Measurements from ENCODE around the gene DCLK1.

The DCLK1 gene

DNA sequence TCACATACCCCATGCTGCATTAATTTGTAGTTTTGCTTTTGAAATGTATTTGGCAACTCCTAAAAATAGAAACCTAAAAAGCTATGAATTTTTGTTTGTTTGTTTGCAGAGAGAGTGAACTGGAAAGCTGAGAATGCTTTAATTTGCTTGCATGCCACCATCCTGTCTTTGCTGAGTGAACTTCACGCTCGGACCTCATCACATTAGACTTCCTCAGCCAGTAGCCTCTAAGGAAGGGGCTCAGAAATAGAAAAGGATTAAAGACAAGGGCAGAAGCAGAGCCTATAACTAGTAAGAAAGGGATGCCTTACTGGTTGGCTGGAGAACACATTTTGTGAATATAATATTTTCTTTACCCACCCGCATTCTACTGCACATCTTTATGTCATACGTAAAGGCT is 275.1 kb downstream of the DCLK1 start:
- no peak for DNase-seq

DNA sequence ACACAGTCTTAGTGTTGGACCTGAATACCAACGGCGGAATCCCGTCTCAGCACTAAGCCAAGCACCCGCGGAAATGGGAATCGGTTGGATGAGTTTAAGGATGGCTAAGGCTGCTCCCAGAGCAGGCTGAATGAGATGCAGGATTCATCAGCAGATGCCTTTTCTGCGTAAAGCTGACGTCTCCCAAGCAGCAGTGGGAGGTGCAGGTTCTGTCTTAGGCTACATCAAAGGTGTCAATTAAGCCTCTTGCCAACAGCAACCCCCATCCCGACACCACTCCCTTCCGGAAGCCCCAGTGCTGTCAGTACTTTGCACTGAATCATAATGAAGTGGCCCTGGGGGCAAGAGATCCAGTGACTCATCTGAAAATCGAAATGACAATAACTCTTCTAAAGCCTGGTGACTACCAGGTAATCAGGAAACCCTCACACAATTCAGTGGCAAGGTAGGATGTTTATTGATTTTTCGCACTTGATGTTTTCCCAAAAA is 275.6 kb downstream of the DCLK1 start:
- no peak for DNase-seq

DNA sequence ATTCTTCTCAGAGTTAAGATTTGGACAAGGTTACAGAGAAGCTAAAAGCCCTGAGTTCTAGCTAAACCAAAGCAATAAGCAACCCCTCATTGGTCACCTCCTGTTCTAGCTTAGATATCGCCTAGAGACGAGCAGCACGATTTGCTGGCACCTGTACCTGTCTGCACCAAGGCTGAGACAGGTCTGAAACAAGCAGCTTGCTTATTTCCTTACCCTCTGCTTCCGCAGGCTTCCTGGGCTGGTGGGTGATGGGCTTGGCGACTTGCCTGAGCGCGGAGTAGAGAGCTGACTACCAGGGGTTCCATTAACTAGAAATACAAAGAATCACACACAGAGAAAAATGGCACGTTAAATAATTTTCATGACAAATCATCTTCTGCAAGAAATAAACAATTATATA is 276.9 kb downstream of the DCLK1 start:
- DNase-seq = no peak

DNA sequence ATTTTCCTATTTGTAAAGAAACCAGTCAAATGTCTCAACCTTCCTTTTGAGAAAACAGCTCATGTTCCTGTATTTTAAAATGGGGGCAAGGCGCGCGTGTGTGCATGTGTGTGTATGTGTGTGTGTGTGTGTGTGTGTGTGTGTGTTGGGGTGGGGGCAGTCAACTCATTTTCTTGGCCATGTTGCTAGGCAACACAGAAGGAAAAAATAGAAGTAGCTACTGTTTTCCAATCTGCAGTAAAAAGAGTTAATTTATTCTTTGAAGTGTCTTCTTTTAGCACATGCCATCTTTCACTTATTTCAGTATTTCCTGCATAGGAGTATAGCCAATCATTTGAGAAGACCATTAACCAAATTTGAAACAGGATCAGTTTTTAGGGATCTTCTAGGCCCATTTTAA is 279.3 kb downstream of the DCLK1 start:
- no peak for DNase-seq

DNA sequence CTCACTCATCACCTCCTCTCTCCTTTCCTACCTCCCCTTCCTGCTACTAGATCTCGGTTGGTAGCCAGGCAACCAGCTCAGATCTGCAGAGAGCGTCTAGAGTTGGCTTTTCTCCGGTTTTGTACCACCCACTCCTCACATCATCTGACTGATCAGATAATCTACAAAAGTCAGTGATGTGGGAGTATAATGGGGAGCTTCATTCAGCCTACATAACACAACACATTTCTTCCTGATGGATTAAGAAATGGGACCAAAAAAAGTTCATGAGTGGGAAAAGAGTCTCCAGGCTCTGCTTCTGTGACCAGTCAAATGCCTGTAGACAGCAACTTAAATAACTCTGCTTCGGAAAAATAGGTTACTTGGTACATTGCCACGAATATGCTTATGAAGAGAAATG is 279.8 kb downstream of the DCLK1 start:
- DNase-seq = no peak

DNA sequence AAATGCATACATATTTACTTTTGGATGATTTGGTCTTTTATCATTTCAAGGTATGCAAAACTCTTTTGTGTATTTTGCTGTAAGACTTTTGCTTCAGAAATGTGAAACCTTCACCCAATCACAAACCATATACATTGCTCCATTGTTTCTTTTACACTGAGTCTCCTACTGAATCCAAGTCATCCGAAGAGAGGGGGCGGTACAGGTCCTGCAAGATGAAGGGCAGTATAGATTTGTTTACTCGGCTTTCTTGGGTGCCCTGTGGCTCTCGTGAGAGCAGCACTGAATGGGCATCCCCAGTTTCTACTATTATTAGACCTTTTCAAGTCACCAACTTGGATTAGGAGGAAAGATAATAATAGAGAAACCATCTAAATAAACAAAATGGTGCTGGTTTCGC is 280.6 kb downstream of the DCLK1 start:
- no peak for DNase-seq

DNA sequence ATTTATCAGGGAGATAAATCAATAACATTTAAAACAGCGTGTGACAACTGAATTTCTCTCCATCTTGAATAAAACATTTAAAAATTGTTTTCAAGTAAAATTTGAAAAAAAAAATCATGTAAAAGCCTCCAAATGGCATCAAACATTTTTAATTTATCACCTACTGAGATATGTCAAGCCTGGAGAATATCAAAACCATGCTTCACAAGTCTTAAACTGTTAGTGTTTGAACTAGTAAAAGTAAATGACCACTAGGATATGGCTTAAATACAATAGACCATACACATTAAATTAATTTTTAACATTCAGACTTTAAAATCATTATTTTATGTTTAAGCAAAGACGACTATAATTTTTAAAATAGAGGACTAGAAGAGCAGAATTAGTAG is 281.9 kb downstream of the DCLK1 start:
- no peak for DNase-seq

DNA sequence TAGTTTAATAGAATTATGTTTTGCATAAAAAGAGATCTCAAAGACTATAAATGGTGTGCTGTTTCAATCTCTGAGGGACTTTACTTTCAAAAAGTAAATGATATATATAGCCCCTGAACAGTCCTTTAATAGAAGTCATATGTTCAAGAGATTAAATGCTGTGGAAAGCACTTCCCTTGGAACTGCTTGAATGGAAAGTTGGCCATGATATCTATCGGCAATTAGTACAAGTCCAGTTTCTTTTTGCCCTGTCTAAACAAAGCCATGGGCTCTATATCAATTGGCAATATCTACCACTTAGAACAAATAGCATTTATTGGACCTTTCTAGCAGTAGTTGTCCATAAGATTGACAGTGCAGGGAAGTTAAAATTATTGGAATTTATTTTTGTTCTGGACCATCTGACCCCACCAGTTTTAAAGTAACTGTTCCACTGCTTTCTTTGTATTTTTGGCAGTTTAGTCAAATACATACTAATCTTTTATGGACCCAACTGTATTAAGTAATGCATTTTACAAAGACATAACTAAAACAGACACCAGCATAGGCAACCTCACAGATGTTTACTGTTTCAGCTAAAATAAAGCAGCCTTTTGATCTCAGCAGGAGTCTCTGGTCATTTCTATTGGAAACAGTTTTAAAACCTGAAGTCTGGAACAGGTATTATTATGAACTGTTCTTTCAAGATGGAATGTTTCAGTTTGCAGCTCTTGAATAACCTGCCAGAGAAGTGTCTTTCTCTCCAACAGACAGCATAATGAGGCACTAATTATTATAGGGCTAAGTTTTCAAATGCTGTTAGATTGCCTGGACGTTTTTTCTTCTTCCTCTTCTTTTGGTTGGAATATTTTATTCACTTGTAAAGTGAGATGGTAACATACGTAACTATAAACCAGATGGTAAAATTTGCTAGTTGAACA is 282.6 kb downstream of the DCLK1 start:
- no peak for DNase-seq

DNA sequence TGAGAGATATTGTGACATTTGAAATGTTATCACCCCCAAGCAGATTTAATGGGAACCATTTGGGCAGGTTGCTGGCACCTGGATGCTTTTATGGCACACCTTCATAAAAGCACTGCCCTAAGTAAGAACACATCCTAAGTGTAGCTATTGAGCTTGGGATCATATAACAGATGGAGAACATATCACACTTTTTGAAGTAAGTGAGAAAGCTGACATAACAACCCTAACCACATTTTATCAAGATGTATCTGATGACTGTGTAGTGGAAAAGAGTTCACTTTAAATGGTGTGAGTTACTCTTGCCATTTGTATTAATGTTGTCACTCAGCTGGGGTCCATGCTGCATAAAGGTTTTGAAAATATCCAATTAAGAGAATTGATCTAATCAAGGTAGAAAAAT is 287.9 kb downstream of the DCLK1 start:
- no peak for DNase-seq

DNA sequence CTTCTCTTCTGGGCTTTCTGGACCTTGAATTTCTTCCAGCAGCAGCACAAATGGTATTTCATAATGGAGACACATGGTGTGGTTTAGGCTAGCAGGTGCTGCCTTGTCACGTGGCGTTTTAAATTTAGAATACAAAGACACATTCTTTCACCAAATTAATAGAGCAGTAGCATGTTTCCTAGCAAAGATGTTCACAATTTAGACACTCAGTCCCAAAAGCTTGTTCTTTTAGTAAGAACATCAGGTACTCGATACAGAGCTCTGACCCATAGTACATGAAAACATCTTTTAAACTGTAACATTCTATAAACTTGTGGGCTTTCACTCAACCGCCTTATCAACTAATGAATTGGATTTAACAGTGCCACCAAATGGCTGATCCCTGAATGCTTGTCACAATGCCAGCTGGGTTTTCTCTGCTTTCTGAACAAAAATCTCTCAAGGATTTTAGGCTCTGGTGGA is 290.1 kb downstream of the DCLK1 start:
- no peak for DNase-seq

DNA sequence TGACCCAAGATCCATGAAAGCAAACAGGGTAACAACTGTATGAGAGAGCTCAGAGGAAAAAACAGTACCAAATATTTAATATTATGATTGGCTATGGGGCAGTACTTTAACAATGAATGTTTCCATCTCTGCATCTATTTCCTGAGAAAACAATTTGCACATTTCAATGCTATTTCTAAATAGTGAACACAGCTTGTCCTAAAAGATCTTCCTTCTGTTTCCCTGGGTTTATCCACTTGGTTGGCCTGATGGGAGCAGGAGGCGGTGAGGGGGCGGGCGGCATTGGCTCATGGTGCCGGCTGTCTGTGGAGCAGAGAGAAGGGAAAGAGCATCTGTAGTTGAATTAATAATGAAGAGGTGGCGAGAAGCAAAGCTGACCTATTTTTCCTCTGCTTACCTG is 291.4 kb downstream of the DCLK1 start:
- no peak for DNase-seq

DNA sequence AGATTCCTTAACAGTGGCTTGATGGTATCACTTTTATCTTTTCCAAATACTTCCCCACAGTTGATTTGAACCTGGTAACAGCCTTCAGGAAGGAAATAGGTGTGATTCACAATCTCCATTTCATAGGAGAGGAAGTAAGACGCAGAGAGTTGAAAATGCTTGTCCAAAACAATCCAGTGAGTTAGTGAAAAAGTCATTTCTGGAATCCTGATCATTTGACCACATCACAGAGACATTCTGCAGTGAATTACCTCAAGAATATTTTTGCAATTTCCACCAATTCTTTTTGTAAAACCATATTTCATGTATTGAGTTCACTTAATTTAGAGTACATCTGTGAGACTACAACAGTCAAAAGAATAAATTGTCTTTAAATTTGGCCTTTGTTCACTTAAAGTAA is 292.8 kb downstream of the DCLK1 start:
- peak; percentile 66 for DNase-seq

DNA sequence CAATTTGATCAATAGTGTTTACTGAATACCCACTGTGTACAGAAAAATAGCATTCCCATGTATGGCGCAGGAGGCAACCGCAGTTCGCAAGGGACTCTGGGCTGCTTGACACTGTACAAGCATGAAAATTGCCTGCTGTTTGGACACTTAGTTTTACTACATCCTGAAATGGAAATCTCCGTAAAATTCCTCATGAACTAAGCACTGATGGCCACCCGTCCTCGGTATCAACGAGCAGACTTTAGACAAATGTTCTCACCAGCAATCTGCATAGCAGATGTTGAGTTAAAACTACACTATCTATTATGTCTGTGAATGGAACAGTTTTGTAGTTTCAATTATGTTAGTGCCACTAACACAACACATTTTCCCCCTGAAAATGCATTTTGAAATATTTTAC is 294.7 kb downstream of the DCLK1 start:
- DNase-seq = no peak

DNA sequence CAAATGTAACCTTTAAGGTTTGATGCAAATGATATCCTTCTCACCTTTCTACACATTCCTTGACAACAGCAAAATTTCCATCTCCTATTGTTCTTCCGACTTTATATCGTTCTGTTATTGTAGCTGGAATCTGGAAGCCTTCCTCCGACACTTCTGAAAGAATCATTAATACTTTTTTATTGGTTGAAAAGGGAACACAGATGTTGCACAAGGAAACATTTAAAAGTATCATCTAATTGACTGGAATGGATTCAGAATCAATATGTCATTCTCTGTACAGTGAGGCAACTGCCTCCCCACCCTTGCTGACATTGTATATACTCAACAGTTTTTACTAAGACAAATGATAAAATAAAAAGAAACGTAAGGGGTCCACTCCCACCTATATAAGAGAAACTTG is 295.2 kb downstream of the DCLK1 start:
- no peak for DNase-seq

DNA sequence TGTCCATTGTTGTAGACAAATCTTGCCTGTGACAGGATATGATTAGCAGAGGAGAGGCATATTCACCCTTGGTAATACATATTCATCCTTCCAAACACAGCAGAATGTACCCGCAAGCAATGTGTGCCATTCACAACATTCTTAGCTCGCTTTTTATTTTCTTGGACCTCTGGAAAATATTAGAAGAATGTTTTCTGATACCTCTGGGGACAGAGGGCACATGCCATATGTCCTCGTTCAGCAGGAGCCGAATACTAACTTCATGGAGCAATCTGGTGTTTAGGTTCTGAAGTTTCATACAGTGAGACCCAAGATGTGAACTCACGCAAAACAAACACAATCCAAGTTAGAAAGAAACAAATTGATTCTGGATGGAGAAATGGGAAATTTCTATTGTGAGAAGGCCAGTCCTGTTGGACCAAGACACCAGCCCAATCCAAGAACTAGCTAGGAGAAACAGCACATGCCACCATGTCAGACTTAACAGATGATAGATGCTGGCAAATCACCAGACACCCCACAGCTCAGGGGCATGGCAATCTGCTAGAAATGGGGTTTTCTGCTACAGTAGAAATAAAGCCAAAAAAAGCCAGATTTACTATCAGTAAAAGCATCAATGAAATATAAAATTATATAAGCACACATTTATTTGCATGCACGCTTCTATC is 297.4 kb downstream of the DCLK1 start:
- DNase-seq = no peak

DNA sequence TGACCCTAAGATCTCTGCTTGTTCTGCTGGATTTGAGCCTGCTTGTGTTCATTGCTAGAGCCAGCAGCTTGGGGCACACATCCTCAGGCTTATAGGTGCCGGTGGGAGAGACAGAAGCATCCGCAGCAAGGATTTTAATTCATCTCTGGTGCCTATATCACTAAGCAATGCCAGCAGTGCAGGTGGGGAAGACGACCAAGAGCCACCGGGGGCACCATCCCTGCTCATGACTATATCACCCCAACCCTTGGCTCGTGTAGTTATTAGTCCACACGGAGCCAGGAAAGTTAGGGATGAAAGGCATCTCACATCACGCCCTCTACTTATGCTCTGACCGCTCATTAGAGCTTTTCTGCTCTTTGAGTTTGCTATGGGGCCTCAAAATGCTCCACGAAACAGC is 298.2 kb downstream of the DCLK1 start:
- no peak for DNase-seq

DNA sequence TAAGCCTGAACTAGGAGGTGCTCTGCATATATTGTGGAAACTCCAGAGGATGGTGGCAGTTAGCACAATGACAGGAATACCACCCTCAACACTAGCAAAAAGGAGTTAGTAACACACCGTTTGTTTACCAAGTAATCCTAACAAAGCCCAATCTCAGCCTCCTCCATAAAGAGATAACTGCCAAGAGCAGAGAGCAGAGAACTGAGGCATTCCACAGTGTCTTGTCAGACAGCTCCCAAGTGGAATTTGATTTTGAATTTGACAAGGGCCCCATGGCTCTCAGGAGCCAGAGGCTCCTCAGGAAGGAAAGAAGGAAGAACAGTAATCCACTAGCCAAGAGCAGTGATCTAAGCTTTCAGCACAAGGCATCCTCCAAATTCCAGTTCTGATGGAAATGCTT is 298.6 kb downstream of the DCLK1 start:
- DNase-seq = peak; percentile 11

DNA sequence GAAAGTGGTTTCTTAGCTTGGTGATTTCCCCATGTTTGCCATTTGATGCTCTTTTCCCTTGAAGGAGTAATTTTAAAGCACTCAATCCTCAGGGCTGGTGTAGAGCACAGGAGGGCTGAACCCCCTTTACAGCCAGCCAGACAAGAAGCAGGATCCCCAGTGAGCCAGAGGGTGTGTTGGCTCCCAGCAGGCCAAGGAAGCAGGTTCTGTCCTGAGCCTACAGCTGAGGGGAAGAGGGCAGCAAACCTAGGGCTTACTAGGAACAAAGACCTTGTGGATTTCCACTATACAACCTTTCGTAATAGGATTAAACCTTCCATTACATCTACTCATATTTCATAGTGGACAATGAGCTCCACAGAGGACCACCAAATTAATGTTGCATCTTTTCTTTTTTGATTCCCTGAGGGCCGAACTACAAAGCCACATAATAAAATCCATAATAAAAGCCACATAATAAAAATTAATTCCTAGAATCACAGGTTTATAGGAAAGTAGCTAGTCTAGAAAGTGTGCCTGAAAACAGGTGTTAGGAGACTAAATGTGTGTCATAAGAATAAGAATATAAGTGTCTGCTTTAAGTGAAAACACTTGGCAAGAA is 300.2 kb downstream of the DCLK1 start:
- no peak for DNase-seq

DNA sequence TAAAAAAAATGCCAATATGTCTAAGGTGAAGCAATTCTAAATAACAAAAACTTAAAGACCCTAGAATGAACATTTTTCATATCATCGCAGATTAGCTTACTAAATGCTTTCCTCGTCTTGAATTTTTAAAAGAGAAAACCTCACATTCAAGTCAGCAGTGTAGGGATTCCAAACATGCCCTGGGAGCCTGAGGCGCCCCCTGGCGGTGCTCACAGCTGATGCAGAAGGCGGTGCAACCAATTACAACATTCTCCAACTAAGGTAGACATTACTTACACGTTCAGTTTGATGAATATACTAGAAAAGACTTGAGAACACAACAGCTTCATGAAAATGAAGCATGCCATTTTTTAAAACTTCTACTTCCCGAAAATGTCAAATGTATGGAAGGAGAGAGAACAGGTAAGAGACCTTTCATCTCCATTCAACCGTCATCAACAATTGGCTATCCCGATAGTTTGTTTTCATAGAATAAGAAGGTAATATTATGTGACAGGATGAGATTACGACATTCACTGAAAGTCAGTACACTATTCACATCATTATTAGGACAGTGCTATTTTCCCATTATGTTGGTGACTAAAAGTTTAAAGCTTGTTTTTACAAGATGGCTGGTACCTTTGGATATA is 304.4 kb downstream of the DCLK1 start:
- DNase-seq = no peak

DNA sequence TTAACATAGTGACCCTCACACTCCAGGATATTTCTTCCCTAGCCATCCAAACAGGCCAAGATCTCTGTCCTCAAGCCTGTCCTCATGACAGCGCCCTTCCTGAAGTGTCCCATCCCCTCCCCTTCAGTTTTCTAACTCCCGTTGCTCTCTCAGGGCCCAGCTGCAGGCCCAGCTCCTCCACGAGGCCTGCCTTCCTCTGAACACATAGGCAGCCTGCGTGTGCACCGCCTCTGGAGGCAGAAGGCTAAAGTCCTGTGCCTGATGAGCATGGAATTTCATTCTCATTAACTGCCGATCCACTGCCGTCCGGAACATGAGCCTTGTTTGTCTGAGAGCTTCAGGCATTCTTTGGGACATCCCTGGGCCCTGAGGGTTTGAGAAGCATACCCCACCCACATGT is 306.4 kb downstream of the DCLK1 start:
- no peak for DNase-seq

DNA sequence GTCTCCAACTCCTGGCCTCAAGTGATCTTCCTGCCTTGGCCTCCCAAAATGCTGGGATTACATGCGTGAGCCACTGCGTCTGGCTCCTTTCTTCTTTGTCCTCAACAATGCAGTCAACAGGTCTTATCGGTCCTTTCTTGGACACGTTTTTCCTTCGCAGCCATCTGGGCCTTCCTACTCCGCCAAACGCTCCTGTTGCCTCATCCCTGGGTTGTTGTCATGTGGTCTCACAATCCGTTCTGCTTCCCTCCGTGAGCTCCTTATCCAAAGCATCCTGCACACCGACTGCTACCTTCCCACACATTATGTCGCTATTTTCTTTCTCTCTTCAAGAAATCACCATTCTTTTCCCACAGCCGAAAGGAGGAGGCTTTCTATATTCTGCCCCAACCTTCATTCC is 306.8 kb downstream of the DCLK1 start:
- DNase-seq = no peak

DNA sequence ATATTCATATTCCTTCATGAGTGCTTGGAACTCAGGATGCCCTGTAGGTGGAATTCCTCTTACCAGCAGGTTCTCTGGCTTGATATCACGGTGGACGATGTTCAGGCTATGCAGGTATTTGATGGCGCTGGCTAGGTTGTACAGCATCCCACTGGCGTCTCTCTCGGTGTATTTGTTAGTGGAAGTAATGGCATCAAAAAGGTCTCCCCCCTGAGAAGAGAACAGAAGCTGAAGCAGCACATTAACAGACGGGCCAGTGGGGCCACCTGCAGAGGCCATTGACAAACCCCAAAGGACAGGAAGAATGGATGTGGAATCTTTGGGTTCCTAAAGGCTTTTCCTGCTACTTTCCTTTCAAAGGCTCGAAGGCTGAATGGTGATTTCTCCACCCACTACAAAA is 308.5 kb downstream of the DCLK1 start:
- DNase-seq = no peak

DNA sequence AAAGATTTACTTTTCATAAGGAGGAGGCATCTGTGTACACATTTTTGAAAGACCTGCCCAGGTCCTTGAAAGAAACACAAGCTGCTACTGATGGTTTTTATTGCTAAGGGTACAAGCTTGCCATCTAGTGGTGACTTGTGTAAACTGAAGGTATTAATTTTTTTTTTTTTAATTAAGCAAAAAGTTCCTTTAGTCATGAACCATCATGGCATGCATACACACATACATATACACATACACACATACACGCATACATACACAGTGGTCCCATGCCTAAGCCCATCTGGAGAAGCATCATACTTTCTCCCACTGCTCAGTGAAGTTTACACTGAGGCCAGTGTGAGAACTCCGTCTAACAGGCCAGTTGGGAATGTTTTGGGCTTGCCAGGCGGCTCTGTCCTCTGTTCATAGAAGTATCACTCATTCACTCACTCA is 312.5 kb downstream of the DCLK1 start:
- no peak for DNase-seq
